GM23248 (cell line): ENCODE measurements around the gene FRMD1. TPM values are rescaled to one million over a fixed set of nuclear protein-coding genes. Genes with fewer than 3 reads are reported as not detected.

Experiments
- DNase-seq: peaks from one replicate; pipeline ENCODE4 v3.0.0-alpha.2; 2015
- H2AFZ ChIP-seq: fragments of 200-600 bp; sonication (generic); 2 replicates; pipeline ENCODE4 v1.6.1; 2016; ENCODE audit warnings: antibody characterized with exemption
- H3F3A ChIP-seq: fragments of 200-600 bp; sonication (generic); 2 replicates; pipeline ENCODE4 v1.6.1; 2016; ENCODE audit warnings: mild to moderate bottlenecking, antibody characterized with exemption, mixed run types; ENCODE audit not compliant: insufficient read depth
- H3K27ac ChIP-seq: fragments of 200-600 bp; sonication (generic); 2 replicates; pipeline ENCODE4 v1.5.1; 2016; ENCODE audit warnings: mild to moderate bottlenecking
- H3K27me3 ChIP-seq: fragments of 200-600 bp; sonication (generic); replicated peaks from 2 replicates; pipeline ENCODE4 v1.6.1; 2016; ENCODE audit warnings: mild to moderate bottlenecking; ENCODE audit not compliant: insufficient read depth
- H3K36me3 ChIP-seq: fragments of 200-600 bp; sonication (generic); 2 replicates; pipeline ENCODE4 v1.6.1; 2016; ENCODE audit warnings: low read depth, mild to moderate bottlenecking
- H3K4me1 ChIP-seq: fragments of 200-600 bp; sonication (generic); 2 replicates; pipeline ENCODE4 v1.6.1; 2016; ENCODE audit warnings: mild to moderate bottlenecking; ENCODE audit not compliant: insufficient read depth
- H3K4me2 ChIP-seq: fragments of 200-600 bp; sonication (generic); one replicate; pipeline ENCODE4 v1.6.1; 2016; ENCODE audit warnings: mild to moderate bottlenecking; ENCODE audit not compliant: unreplicated experiment
- H3K4me3 ChIP-seq: fragments of 200-600 bp; sonication (generic); 2 replicates; pipeline ENCODE4 v1.5.1; 2016; ENCODE audit warnings: mild to moderate bottlenecking
- H3K79me2 ChIP-seq: fragments of 200-600 bp; sonication (generic); 2 replicates; pipeline ENCODE4 v1.6.1; 2016; ENCODE audit warnings: mild to moderate bottlenecking; ENCODE audit not compliant: insufficient read depth
- H3K9ac ChIP-seq: fragments of 200-600 bp; sonication (generic); 2 replicates; pipeline ENCODE4 v1.6.1; 2016; ENCODE audit warnings: mild to moderate bottlenecking
- H3K9me2 ChIP-seq: fragments of 200-600 bp; sonication (generic); 2 replicates; pipeline ENCODE4 v1.6.1; 2016; ENCODE audit warnings: mixed run types, mild to moderate bottlenecking, moderate library complexity; ENCODE audit not compliant: insufficient read depth
- H3K9me3 ChIP-seq: fragments of 200-600 bp; sonication (generic); one replicate; pipeline ENCODE4 v1.6.1; 2017; ENCODE audit warnings: low read depth
- H4K20me1 ChIP-seq: fragments of 200-600 bp; sonication (generic); 2 replicates; pipeline ENCODE4 v1.6.0; 2016; ENCODE audit not compliant: insufficient read depth
- EZH2 ChIP-seq: fragments of 200-600 bp; sonication (generic); IDR thresholded peaks from 2 replicates; pipeline ENCODE4 v1.6.1; 2018; ENCODE audit warnings: antibody characterized with exemption, mild to moderate bottlenecking; ENCODE audit not compliant: insufficient read depth, poor library complexity, severe bottlenecking
- EZH2phosphoT487 ChIP-seq: fragments of 200-600 bp; sonication (generic); IDR thresholded peaks from 2 replicates; pipeline ENCODE4 v1.6.1; 2018; ENCODE audit warnings: antibody characterized with exemption, moderate library complexity, mild to moderate bottlenecking, low read depth; ENCODE audit not compliant: insufficient read depth
- WGBS, 2 experiments: methylation state at CpG; one replicate each; pipeline ENCODE4 v1.1.6; 2015 to 2017; ENCODE audit warnings: low lambda C conversion rate in 2 of 2, low coverage in 1 of 2; ENCODE audit errors: missing lambda C conversion rate in 2 of 2; 5-methylcytosine and 5-hydroxymethylcytosine counted together
- in situ Hi-C: fragments of 300-500 bp; cut with MboI; formaldehyde crosslinking; loops from 2 replicates; pipeline ENCODE4 v1.15.0; 2020
- polyA plus RNA-seq: library from polyadenylated mRNA; unstranded; fragments of >200 nt; fragmentation: Nextera tagmentation; extraction: Ambion mirVana; gene quantifications from 2 replicates; pipeline ENCODE4 v1.2.1, GENCODE V29; 2016
- total RNA-seq: library from RNA; depleted of rRNA; stranded (reverse); fragments of >200 nt; shearing (Covaris generic); gene quantifications from 2 replicates; pipeline ENCODE4 v1.2.3, GENCODE V29; 2014

The FRMD1 gene
- total and polyA plus RNA-seq, 2 experiments from 2014 or later, result not detected

- Histone ChIP-seq H4K20me1 (no peaks in the 10 kb centered on the region), H3K79me2 (no peaks in the 10 kb centered on the region)
These were observed 3.2 kb downstream of the FRMD1 start for GRCh38 chr6:168075787-168076202.

GRCh38 chr6:168075216-168075615 is 3.8 kb downstream of the FRMD1 start:
- Histone ChIP-seq H3K4me1 (no peaks in the 10 kb centered on the region), H3K9ac (no peak overlapping the region), H3K9me3 (no peaks in the 10 kb centered on the region), H3K4me3 (no peak overlapping the region), H3K27ac (no peak overlapping the region), H3K36me3 (no peaks in the 10 kb centered on the region), H2AFZ (no peak overlapping the region), H3K79me2 (no peaks in the 10 kb centered on the region), H4K20me1 (no peaks in the 10 kb centered on the region), H3F3A (no peaks in the 10 kb centered on the region), H3K9me2 (no peaks in the 10 kb centered on the region), H3K4me2 (no peak overlapping the region), H3K27me3 (0 out of 2 replicates have a peak, but pooled peaks cover 6% of the 10 kb centered on the region)
- DNase-seq, result no peak
- TF ChIP-seq EZH2 (no peak), EZH2phosphoT487 (no peak)
- in situ Hi-C loops, result no loop called here
- WGBS, 2 experiments, result 64 to 67% methylated on average over 13 of the region's 13 CpGs

More at GRCh38 chr6:168075787-168076202, 3.2 kb downstream of the FRMD1 start:
- H3K4me3 ChIP-seq, result no peak overlapping the region
- no peaks in the 10 kb centered on the region for H3K36me3 ChIP-seq
- H3K4me1 ChIP-seq, result no peaks in the 10 kb centered on the region
- TF ChIP-seq EZH2phosphoT487 (no peak), EZH2 (no peak)
- H3F3A ChIP-seq, result no peaks in the 10 kb centered on the region
- in situ Hi-C loops, result no loop called here
- 0 out of 2 replicates have a peak, but pooled peaks cover 5% of the 10 kb centered on the region for H3K27me3 ChIP-seq
- no peak overlapping the region for H3K9ac ChIP-seq
- H3K4me2 ChIP-seq, result no peak overlapping the region
- whole genome bisulfite sequencing, 2 experiments, result 87 to 89% methylated on average over 34 of the region's 34 CpGs
- no peak overlapping the region for H3K27ac ChIP-seq
- DNase-seq, result no peak
- H2AFZ ChIP-seq, result no peak overlapping the region
- no peaks in the 10 kb centered on the region for H3K9me2 ChIP-seq
- H3K9me3 ChIP-seq, result no peaks in the 10 kb centered on the region

GRCh38 chr6:168073937-168074730 is 4.9 kb downstream of the FRMD1 start:
- in situ Hi-C loops, result no loop called here
- TF ChIP-seq EZH2 (no peak), EZH2phosphoT487 (no peak)
- no peak overlapping the region for H3K4me2 ChIP-seq
- no peaks in the 10 kb centered on the region for H3F3A ChIP-seq
- no peaks in the 10 kb centered on the region for H3K9me3 ChIP-seq
- H3K4me3 ChIP-seq, result no peak overlapping the region
- H3K36me3 ChIP-seq, result no peaks in the 10 kb centered on the region
- no peaks in the 10 kb centered on the region for H3K4me1 ChIP-seq
- no peaks in the 10 kb centered on the region for H3K79me2 ChIP-seq
- H3K9ac ChIP-seq, result no peak overlapping the region
- no peaks in the 10 kb centered on the region for H4K20me1 ChIP-seq
- no peak overlapping the region for H3K27ac ChIP-seq
- DNase-seq, result no peak
- no peaks in the 10 kb centered on the region for H3K9me2 ChIP-seq
- 70 to 73% methylated on average over 13 of the region's 13 CpGs for WGBS, 2 experiments
- H2AFZ ChIP-seq, result no peak overlapping the region
- H3K27me3 ChIP-seq, result 0 out of 2 replicates have a peak, but pooled peaks cover 12% of the 10 kb centered on the region

- H3K4me2 ChIP-seq, result no peak overlapping the region
- H3K9me3 ChIP-seq, result no peaks in the 10 kb centered on the region
- H3K4me3 ChIP-seq, result no peak overlapping the region
- no peaks in the 10 kb centered on the region for H3K79me2 ChIP-seq
- no peak for DNase-seq
- H4K20me1 ChIP-seq, result no peaks in the 10 kb centered on the region
- H3K9ac ChIP-seq, result no peak overlapping the region
- no peaks in the 10 kb centered on the region for H3K4me1 ChIP-seq
- no peak overlapping the region for H3K27ac ChIP-seq
- no peaks in the 10 kb centered on the region for H3K36me3 ChIP-seq
- in situ Hi-C loops, result no loop called here
- H3K9me2 ChIP-seq, result no peaks in the 10 kb centered on the region
- H2AFZ ChIP-seq, result no peak overlapping the region
- H3K27me3 ChIP-seq, result 0 out of 2 replicates have a peak, but pooled peaks cover 13% of the 10 kb centered on the region
- no peak for TF ChIP-seq EZH2phosphoT487
- TF ChIP-seq EZH2, result no peak
- 25 to 32% methylated on average over 4 of the region's 4 CpGs for WGBS, 2 experiments
- H3F3A ChIP-seq, result no peaks in the 10 kb centered on the region
These were observed 6.3 kb downstream of the FRMD1 start for GRCh38 chr6:168072730-168073129.
